GM10266 (cell line): Measurements from ENCODE around the gene CNTNAP5.

Source experiments
- DNase-seq: peaks from one replicate; pipeline ENCODE4 v3.0.0; 2012; ENCODE audit errors: extremely low spot score
- CTCF ChIP-seq: IDR thresholded peaks from 2 replicates; pipeline ENCODE4 v1.5.1; 2012; ENCODE audit warnings: mild to moderate bottlenecking, low read depth; ENCODE audit not compliant: control insufficient read depth, insufficient read depth; ENCODE audit errors: missing control alignments

The CNTNAP5 gene

GRCh38 chr2:124625561-124625960, 600.5 kb downstream of the CNTNAP5 start:
- no peak for TF ChIP-seq CTCF
- DNase-seq: no peak

GRCh38 chr2:124626993-124627392, 601.9 kb downstream of the CNTNAP5 start:
- no peak for DNase-seq
- TF ChIP-seq CTCF: no peak

GRCh38 chr2:124633812-124634211, 608.7 kb downstream of the CNTNAP5 start:
- no peak for TF ChIP-seq CTCF
- no peak for DNase-seq

- TF ChIP-seq CTCF: no peak
These were observed 614.4 kb downstream of the CNTNAP5 start for GRCh38 chr2:124639524-124639923.

GRCh38 chr2:124640221-124640750, 615.2 kb downstream of the CNTNAP5 start:
- TF ChIP-seq CTCF: no peak
- DNase-seq: no peak

More at GRCh38 chr2:124639524-124639923, 614.4 kb downstream of the CNTNAP5 start:
- DNase-seq: no peak

GRCh38 chr2:124646166-124646815, 621.2 kb downstream of the CNTNAP5 start:
- no peak for TF ChIP-seq CTCF
- no peak for DNase-seq

- TF ChIP-seq CTCF: no peak
- no peak for DNase-seq
These were observed 622.2 kb downstream of the CNTNAP5 start for GRCh38 chr2:124647245-124647644.
